B cell (primary cell): Measurements from ENCODE around the gene TSPO. TPM values are rescaled to one million over a fixed set of nuclear protein-coding genes. Genes with fewer than 3 reads are reported as not detected.

Experiments used
- ATAC-seq: fragments of 200-7000 bp; cut with Tn5 transposase; one replicate; pipeline ENCODE4 v1.10.0; 2021; ENCODE audit warnings: low read depth, mild to moderate bottlenecking, moderate number of reproducible peaks, moderate library complexity
- CTCF ChIA-PET: fragments of 350-600 bp; sonication (Branson Sonifier 250); formaldehyde crosslinking; loops from one replicate; lab custom pipeline; 2021; ENCODE audit warnings: antibody characterized with exemption, inconsistent platforms; lab: Charles Lee
- POLR2A ChIA-PET: fragments of 350-600 bp; sonication (Branson Sonifier 250); formaldehyde crosslinking; loops from one replicate; lab custom pipeline; 2021; ENCODE audit warnings: antibody characterized with exemption; lab: Charles Lee
- DNase-seq: peaks from one replicate; pipeline ENCODE4 v3.0.0; 2013
- H2AFZ ChIP-seq: 2 replicates; pipeline ENCODE4 v1.6.1; 2012; ENCODE audit warnings: mild to moderate bottlenecking, low read depth, low read length; ENCODE audit not compliant: insufficient read depth, poor library complexity, severe bottlenecking
- H3K27ac ChIP-seq, 2 donors: 1 replicate in 1 of 2; 2 replicates in 1 of 2; pipeline ENCODE4 v1.5.1; 2012 to 2013; ENCODE audit warnings: low read length in 2 of 2, mild to moderate bottlenecking in 2 of 2, moderate library complexity in 1 of 2
- H3K27me3 ChIP-seq, 4 experiments: fragments of 200-600 bp in 1 of 4; sonication (generic) in 1 of 4; replicated peaks in 1 of 4; 1 replicate in 2 of 4; 2 replicates in 2 of 4; pipeline versions ENCODE4 v1.6.1 to v1.7.0; 2013 to 2016; ENCODE audit warnings: low read length in 3 of 4, mild to moderate bottlenecking in 2 of 4, mixed read lengths in 1 of 4, moderate library complexity in 1 of 4; ENCODE audit not compliant: insufficient read depth in 4 of 4, control insufficient read depth in 3 of 4; ENCODE audit errors: control extremely low read depth in 1 of 4
- H3K36me3 ChIP-seq, 2 experiments: replicated peaks in 1 of 2; 1 replicate in 1 of 2; 2 replicates in 1 of 2; pipeline versions ENCODE4 v1.6.1 to v1.7.1; 2013; ENCODE audit warnings: low read length in 1 of 2; ENCODE audit not compliant: insufficient read depth in 2 of 2, control insufficient read depth in 1 of 2; ENCODE audit errors: control extremely low read depth in 1 of 2, extremely low read depth in 1 of 2
- H3K4me1 ChIP-seq, 2 donors: fragments of 200-600 bp in 1 of 2; sonication (generic) in 1 of 2; 1 replicate in 1 of 2; 2 replicates in 1 of 2; pipeline versions ENCODE4 v1.5.1 to v1.6.1; 2013 to 2017; ENCODE audit warnings: low read length in 2 of 2; ENCODE audit not compliant: control insufficient read depth in 2 of 2, insufficient read depth in 2 of 2
- H3K4me2 ChIP-seq: replicated peaks from 2 replicates; pipeline ENCODE3; 2012; ENCODE audit warnings: mild to moderate bottlenecking, low read depth, low read length; ENCODE audit not compliant: poor library complexity, severe bottlenecking
- H3K4me3 ChIP-seq, 5 experiments: fragments of 200-600 bp in 1 of 5; sonication (generic) in 1 of 5; 1 replicate in 3 of 5; 2 replicates in 2 of 5; pipeline versions ENCODE4 v1.5.1 to v1.7.0; 2011 to 2016; ENCODE audit warnings: low read length in 4 of 5, mild to moderate bottlenecking in 4 of 5, low read depth in 2 of 5, control low read depth in 1 of 5, moderate library complexity in 1 of 5; ENCODE audit not compliant: insufficient read depth in 1 of 5; ENCODE audit errors: control extremely low read depth in 1 of 5, extremely low read depth in 1 of 5
- H3K79me2 ChIP-seq: fragments of 200-600 bp; sonication (generic); one replicate; pipeline ENCODE4 v1.6.0; 2016; ENCODE audit warnings: low read length; ENCODE audit not compliant: control insufficient read depth, insufficient read depth
- H3K9ac ChIP-seq: fragments of 200-600 bp; sonication (generic); 2 replicates; pipeline ENCODE4 v1.6.1; 2017; ENCODE audit warnings: mild to moderate bottlenecking, low read length, moderate library complexity
- H3K9me3 ChIP-seq, 3 donors: one replicate each; pipeline versions ENCODE4 v1.6.1 to v1.7.1; 2013; ENCODE audit warnings: low read length in 2 of 3; ENCODE audit not compliant: control insufficient read depth in 2 of 3, insufficient read depth in 1 of 3; ENCODE audit errors: control extremely low read depth in 1 of 3
- H4K20me1 ChIP-seq: 2 replicates; pipeline ENCODE4 v1.6.0; 2012; ENCODE audit warnings: mild to moderate bottlenecking, low read length; ENCODE audit not compliant: insufficient read depth, control insufficient read depth, poor library complexity, severe bottlenecking
- H3K27ac Mint-ChIP-seq: one replicate; pipeline ENCODE4 v1.8.0; 2021; ENCODE audit warnings: mixed read lengths
- H3K27me3 Mint-ChIP-seq: one replicate; pipeline ENCODE4 v1.8.0; 2021; ENCODE audit warnings: mixed read lengths
- H3K4me1 Mint-ChIP-seq: one replicate; pipeline ENCODE4 v1.8.0; 2021; ENCODE audit warnings: mixed read lengths
- H3K4me3 Mint-ChIP-seq: one replicate; pipeline ENCODE4 v1.8.0; 2021; ENCODE audit warnings: mixed read lengths
- H3K9me3 Mint-ChIP-seq: one replicate; pipeline ENCODE4 v1.8.0; 2022; ENCODE audit warnings: mixed read lengths; ENCODE audit not compliant: insufficient read depth
- CTCF ChIP-seq: fragments of 200-600 bp; IDR thresholded peaks from one replicate; pipeline ENCODE4 v1.8.0; 2022; ENCODE audit warnings: antibody characterized with exemption, mild to moderate bottlenecking
- EZH2 ChIP-seq: IDR thresholded peaks from 2 replicates; pipeline ENCODE4 v1.6.1; 2012; ENCODE audit warnings: borderline replicate concordance, low read depth, mild to moderate bottlenecking, moderate library complexity, low read length; ENCODE audit not compliant: insufficient read depth, poor library complexity, severe bottlenecking
- WGBS: methylation state at CpG from one replicate; pipeline ENCODE4 v1.1.5; 2013; ENCODE audit warnings: missing lambda C conversion rate; ENCODE audit not compliant: insufficient coverage; 5-methylcytosine and 5-hydroxymethylcytosine counted together
- intact Hi-C: fragments of 100-400 bp; cut with micrococcal nuclease; formaldehyde crosslinking; loops from one replicate; pipeline ENCODE4 v1.10.0; 2022
- polyA plus RNA-seq: library from polyadenylated mRNA; depleted of rRNA; stranded (reverse); fragments of >200 nt; gene quantifications from 2 replicates; pipeline ENCODE4 v1.2.3, GENCODE V29; 2012
- total RNA-seq, 2 donors: library from RNA; stranded (reverse); fragments of 120-200 nt in 1 of 2; gene quantifications; 1 replicate in 1 of 2; 2 replicates in 1 of 2; pipeline versions ENCODE4 v1.2.3 to v1.2.4, GENCODE V29; 2013 to 2022

The TSPO gene
- total and polyA plus RNA-seq, 2 donors (not counting 1 experiment from before 2014, with no cell fraction given) = 54.9 to 94.2 TPM

- Histone ChIP-seq H3K4me2 (no peak overlapping the region), H3K4me3 (no peak overlapping the region), H3K79me2 (no peaks in the 10 kb centered on the region), H2AFZ (no peak overlapping the region), H3K36me3 (no peaks in the 10 kb centered on the region), H3K4me1 (peaks cover 0 to 5% of the 10 kb centered on the region in 2 donors), H3K27ac (no peak overlapping the region), H3K9me3 (no peaks in the 10 kb centered on the region), H4K20me1 (no peaks in the 10 kb centered on the region), H3K9ac (no peak overlapping the region), H3K27me3 (peaks cover 0 to 11% (median 0%) of the 10 kb centered on the region in 4 experiments)
- Mint-ChIP-seq H3K27ac (no peak overlapping the region), H3K9me3 (no peaks in the 10 kb centered on the region), H3K4me1 (peaks cover 3% of the 10 kb centered on the region), H3K27me3 (peaks cover 6% of the 10 kb centered on the region), H3K4me3 (no peak overlapping the region)
- DNase-seq = no peak
- intact Hi-C loops = no loop called here
- no peak for TF ChIP-seq CTCF
- no peak for TF ChIP-seq EZH2
- WGBS = 91% methylated on average over 22 of the region's 22 CpGs
- CTCF ChIA-PET = no interaction called here
- POLR2A ChIA-PET = interaction anchor here (0.6 kb wide), 1 partner anchor 1379 kb away, joined by 6 read pairs; no protein-coding TSS in a partner anchor
- ATAC-seq = no peak
Observed at GRCh38 chr22:43209971-43210370, 58.6 kb downstream of the TSPO start.

- Mint-ChIP-seq H3K27me3 (peaks cover 14% of the 10 kb centered on the region), H3K4me3 (no peak overlapping the region), H3K9me3 (no peaks in the 10 kb centered on the region), H3K4me1 (peaks cover 3% of the 10 kb centered on the region), H3K27ac (no peak overlapping the region)
- Histone ChIP-seq H3K36me3 (no peaks in the 10 kb centered on the region), H3K27ac (no peak overlapping the region), H3K4me1 (no peaks in the 10 kb centered on the region), H3K9me3 (no peaks in the 10 kb centered on the region), H3K27me3 (peaks cover 0 to 11% (median 0%) of the 10 kb centered on the region in 4 experiments), H3K79me2 (no peaks in the 10 kb centered on the region), H3K9ac (no peak overlapping the region), H3K4me2 (no peak overlapping the region), H3K4me3 (no peak overlapping the region), H2AFZ (no peak overlapping the region), H4K20me1 (no peaks in the 10 kb centered on the region)
- TF ChIP-seq EZH2 (no peak), CTCF (no peak)
- intact Hi-C loops = no loop called here
- no peak for DNase-seq
- ChIA-PET CTCF (no interaction called here), POLR2A (no interaction called here)
- 94% methylated on average over 29 of the region's 34 CpGs for WGBS
- ATAC-seq = no peak
Observed at GRCh38 chr22:43210631-43211515, 59.5 kb downstream of the TSPO start.
